HG03064 (cell line): ENCODE measurements around the gene SLC49A4.

ENCODE experiments used
- ATAC-seq: cut with Tn5 transposase; IDR thresholded peaks from one replicate; pipeline ENCODE4 v1.9.1; 2021; ENCODE audit warnings: low read depth; ENCODE audit not compliant: unreplicated experiment

Gene SLC49A4

GRCh38 chr3:122902326-122902725 lies 107.5 kb downstream of the SLC49A4 start:
- ATAC-seq, result no peak

GRCh38 chr3:122903171-122903570 lies 108.3 kb downstream of the SLC49A4 start:
- ATAC-seq, result no peak

GRCh38 chr3:122907471-122907870 lies 112.6 kb downstream of the SLC49A4 start:
- ATAC-seq, result no peak

GRCh38 chr3:122908251-122908650 lies 113.4 kb downstream of the SLC49A4 start:
- ATAC-seq, result no peak

GRCh38 chr3:122911901-122912300 lies 117.0 kb downstream of the SLC49A4 start:
- ATAC-seq, result no peak

GRCh38 chr3:122912772-122913538 lies 118.1 kb downstream of the SLC49A4 start:
- no peak for ATAC-seq

GRCh38 chr3:122913539-122914100 lies 118.8 kb downstream of the SLC49A4 start:
- ATAC-seq, result no peak

GRCh38 chr3:122915300-122916055 lies 120.6 kb downstream of the SLC49A4 start:
- ATAC-seq, result no peak

- no peak for ATAC-seq
These were observed 121.2 kb downstream of the SLC49A4 start for GRCh38 chr3:122916084-122916483.

GRCh38 chr3:122916580-122916979 lies 121.7 kb downstream of the SLC49A4 start:
- no peak for ATAC-seq

- no peak for ATAC-seq
These were observed 122.5 kb downstream of the SLC49A4 start for GRCh38 chr3:122917412-122917811.

GRCh38 chr3:122918576-122919290 lies 123.9 kb downstream of the SLC49A4 start:
- no peak for ATAC-seq

GRCh38 chr3:122919291-122919610 lies 124.4 kb downstream of the SLC49A4 start:
- no peak for ATAC-seq

- no peak for ATAC-seq
These were observed 126.1 kb downstream of the SLC49A4 start for GRCh38 chr3:122920986-122921385.

GRCh38 chr3:122921791-122922651 lies 127.2 kb downstream of the SLC49A4 start:
- no peak for ATAC-seq

GRCh38 chr3:122923611-122924010 lies 128.7 kb downstream of the SLC49A4 start:
- no peak for ATAC-seq

- no peak for ATAC-seq
These were observed 129.2 kb downstream of the SLC49A4 start for GRCh38 chr3:122924056-122924455.

GRCh38 chr3:122925756-122926155 lies 130.9 kb downstream of the SLC49A4 start:
- no peak for ATAC-seq

GRCh38 chr3:122926322-122926721 lies 131.5 kb downstream of the SLC49A4 start:
- ATAC-seq, result no peak

GRCh38 chr3:122926811-122927210 lies 131.9 kb downstream of the SLC49A4 start:
- ATAC-seq, result no peak
